GM18526 (cell line): ENCODE data around the gene UBE2L5.

Experiments
- POLR2A ChIP-seq: IDR thresholded peaks from 3 replicates; pipeline ENCODE4 v1.6.1; 2011; ENCODE audit not compliant: insufficient read length; ENCODE audit errors: extremely low read depth

UBE2L5 gene

GRCh38 chr13:30418075-30418716 lies 4.1 kb upstream of the UBE2L5 start:
- no peak for TF ChIP-seq POLR2A

DNA sequence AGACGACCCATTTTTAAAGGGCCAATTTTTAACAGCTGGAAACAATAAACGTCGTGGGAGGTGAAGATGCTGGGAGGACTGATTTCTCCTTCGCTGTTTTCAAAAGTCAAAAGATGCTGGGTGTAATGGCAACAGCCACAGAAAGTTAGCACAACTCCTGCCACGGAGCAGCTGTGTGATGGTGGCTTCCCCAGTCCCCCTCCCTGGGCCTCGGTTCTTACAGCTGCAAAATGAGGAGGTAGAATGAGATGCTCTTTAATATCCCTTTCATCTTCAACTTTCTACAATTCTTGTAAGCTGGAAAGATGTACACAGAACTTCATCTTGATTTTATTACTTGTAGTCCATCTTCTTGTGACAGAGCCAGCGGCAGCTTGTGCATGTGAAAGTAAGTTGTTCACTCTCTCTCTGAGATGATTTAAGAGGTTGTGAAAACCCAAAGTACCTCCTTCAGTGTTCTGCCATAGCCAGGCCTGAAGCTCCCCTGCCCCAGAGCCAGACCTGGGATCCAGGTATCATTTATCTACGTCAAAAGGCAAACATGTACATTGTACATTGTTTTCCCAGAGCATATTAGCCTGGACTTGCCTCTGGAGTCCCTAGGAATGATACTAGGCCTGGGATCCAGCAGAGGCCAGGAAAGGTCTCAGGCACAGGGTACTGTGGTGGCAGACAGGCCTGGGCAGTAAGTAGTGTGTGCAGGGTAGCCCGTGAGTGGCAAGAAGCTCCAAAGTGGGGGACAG lies 3.4 kb upstream of the UBE2L5 start:
- TF ChIP-seq POLR2A: no peak

- peak; percentile 13 for TF ChIP-seq POLR2A
These were observed 920 bp upstream of the UBE2L5 start for GRCh38 chr13:30421093-30422053.

DNA sequence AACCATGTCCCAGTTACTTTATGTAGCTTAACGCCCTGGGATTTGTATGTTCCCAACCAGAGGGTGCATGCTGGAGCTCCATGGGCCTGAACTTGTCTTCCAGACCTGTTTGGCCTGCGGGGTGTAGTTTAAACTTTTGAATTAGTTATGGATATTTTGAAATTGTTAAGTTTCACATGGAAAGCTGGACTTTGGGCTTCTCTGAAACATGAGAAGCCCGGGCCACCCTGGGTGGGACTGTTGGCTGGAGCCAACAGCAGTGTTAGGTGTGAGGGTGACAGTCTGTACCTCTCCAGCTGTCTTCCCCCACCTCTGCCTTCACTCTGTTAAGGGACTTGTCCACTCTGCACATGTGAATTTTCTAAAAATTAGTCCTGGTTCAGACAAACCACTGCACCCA lies 1.6 kb downstream of the UBE2L5 start:
- TF ChIP-seq POLR2A: no peak

DNA sequence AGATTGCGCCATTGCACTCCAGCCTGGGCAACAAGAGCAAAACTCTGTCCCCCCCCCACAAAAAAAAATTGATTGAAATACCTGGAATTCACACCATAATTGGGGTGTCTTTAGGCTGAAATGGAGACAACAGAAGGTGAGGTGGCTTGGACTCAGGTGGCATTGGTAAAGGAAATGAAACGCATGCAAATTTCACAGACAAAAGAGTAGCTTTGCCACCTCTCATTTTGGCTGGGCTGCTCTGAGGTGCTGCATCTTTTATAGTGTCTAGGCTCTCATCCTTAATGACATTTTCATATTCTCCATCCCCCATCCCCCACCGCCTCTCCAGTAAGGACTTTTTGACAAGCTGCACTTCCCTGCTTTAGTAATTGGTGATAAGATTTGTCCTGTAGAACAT lies 6.9 kb downstream of the UBE2L5 start:
- no peak for TF ChIP-seq POLR2A

DNA sequence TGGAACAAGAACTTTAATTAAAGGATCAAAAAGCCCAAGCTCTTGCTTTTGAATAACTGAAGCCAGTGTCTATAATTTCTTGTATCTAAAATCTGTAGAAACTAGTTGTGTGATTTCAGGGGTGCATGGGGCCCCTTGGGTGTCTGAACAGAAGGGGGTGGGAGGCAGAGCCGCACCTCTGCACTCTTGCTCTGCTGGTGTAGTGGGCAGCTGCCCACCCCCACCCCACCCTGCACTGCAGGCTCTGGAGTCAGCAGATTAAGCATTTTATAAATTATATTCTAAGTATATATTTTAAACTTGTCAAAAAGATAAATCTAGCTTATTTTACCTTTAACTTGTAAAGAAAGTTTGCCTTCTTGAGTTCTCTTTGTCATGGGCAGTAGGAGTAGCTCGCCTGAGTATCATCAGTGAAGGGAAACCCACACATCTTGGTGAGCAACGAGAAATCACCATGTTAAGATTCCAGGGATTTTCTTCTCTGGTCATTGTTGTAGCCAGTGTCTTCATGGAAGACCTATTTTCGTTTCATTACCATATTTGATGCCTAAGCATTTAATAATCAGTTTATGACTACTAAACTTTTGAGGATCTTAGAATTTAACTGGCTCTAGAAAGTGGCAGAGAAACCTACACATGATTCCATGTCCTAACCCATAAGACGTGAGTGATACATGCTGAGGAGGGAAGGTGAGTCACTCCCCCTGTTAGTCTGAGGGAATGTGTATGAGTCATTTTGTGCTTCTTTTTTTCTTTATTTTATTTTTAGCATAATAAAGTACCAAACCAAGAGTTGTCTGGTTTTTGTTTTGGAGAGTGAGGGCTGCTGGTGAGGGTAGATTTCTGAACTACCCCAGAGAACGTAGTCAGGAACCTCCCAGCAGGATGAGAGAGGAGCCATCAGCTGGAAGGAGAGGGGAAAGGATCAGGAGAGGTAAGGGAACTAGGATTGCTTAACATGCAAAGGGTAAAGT lies 7.7 kb downstream of the UBE2L5 start:
- no peak for TF ChIP-seq POLR2A

GRCh38 chr13:30431269-30431940 lies 9.1 kb downstream of the UBE2L5 start:
- TF ChIP-seq POLR2A: no peak

- no peak for TF ChIP-seq POLR2A
These were observed 13.7 kb downstream of the UBE2L5 start for GRCh38 chr13:30435911-30436451.

DNA sequence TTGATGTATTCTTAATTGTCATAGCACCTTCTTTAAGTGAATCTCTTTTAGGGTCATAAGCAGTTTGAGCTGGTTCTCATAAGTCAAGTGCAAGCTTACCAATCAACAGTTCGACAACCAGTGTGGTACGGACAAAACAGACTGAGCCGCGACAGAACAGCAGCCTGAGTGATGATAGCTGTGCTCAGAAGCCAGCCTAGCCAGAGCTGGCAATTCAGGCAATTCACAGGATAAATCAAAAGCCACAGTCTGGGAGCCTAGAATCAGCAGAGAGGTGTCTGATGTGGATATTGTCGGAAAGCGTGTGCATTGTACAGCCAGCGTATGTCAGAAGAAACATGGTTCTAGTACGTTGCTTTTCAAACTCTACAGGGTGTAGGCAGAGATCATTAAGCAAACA lies 14.9 kb downstream of the UBE2L5 start:
- no peak for TF ChIP-seq POLR2A

GRCh38 chr13:30438286-30438685 lies 16.0 kb downstream of the UBE2L5 start:
- no peak for TF ChIP-seq POLR2A

- TF ChIP-seq POLR2A: no peak
These were observed 18.8 kb downstream of the UBE2L5 start for GRCh38 chr13:30440910-30441703.

DNA sequence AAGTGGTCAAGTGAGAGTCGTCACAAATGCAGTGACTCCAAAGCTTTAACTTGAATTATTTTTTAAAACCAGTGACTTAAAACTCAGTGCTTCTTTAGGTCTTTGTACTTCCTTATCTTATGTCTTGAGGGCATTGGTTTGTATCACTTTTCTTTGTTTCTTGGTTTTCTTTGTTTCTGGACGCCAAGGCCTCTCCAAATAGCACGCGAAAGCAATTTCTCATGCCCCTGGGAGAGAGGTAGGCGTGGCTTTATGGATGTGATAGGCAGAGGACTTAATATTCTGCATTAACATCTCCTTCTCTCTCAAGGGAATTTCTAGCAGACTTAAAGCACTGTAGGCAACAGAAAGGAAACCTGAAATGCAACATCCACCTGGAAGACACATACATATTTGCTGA lies 20.6 kb downstream of the UBE2L5 start:
- TF ChIP-seq POLR2A: no peak

DNA sequence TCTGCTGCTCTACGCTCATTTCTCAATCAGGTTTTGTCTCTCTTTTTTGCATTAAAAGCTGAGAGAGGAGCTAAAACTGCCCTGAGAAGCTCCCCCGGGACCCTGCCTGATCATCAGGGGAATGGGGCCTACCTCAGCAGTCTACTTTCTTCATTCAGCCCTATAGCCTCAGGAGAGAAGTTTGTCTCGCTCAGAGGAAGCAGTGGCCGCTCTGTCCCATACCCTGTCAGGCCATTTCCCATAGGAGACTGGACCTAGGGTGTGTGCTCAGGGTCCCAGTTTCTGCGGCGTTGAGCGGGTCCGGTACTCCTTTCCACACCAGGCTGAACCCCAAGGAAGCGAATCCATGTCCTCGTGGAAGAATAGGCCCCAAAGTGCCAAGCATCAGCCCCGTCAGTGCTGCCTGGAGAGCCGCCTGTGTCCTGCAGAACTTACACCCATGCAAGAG lies 21.7 kb downstream of the UBE2L5 start:
- peak; percentile 48 for TF ChIP-seq POLR2A
